Motor neuron (in vitro differentiated cells): Measurements from ENCODE around the gene BORCS6. TPM values are rescaled to one million over a fixed set of nuclear protein-coding genes. Genes with fewer than 3 reads are reported as not detected.
"Not testable (repeated sequence)": the region's sequence is repeated elsewhere in the genome, so short reads cannot be mapped to it uniquely, and the experiment has no call there.

ENCODE experiments used
- ATAC-seq, 8 experiments: fragments of 200-7000 bp; cut with Tn5 transposase; replicated peaks in 6 of 8; 2 replicates each; pipeline ENCODE4 v1.8.0; 2021; ENCODE audit warnings: mild to moderate bottlenecking in 8 of 8, moderate library complexity in 8 of 8
- H3K27ac ChIP-seq, 2 donors: fragments of 250-450 bp; sonication (Bioruptor Pico); 2 replicates each; pipeline ENCODE4 v1.9.0; 2021; ENCODE audit warnings: antibody characterized with exemption in 2 of 2, mild to moderate bottlenecking in 2 of 2, moderate library complexity in 1 of 2
- H3K4me1 ChIP-seq, 2 donors: fragments of 250-450 bp; sonication (Bioruptor Pico); replicated peaks in 1 of 2; 2 replicates each; pipeline ENCODE4 v1.6.1; 2021; ENCODE audit warnings: antibody characterized with exemption in 2 of 2, mild to moderate bottlenecking in 2 of 2, moderate library complexity in 1 of 2
- H3K4me3 ChIP-seq, 5 donors: fragments of 250-450 bp; sonication (Bioruptor Pico); 2 replicates each; pipeline ENCODE4 v1.9.0; 2021; ENCODE audit warnings: antibody characterized with exemption in 5 of 5, mild to moderate bottlenecking in 5 of 5, moderate library complexity in 4 of 5
- WGBS, 10 experiments: fragments of 450-650 bp; shearing (Covaris generic); methylation state at CpG; one replicate each; pipeline ENCODE4 v1.0.0; 2022; 5-methylcytosine and 5-hydroxymethylcytosine counted together
- in situ Hi-C, 9 experiments: fragments of 400-800 bp; cut with MboI; loops; one replicate each; pipeline ENCODE4 v1.15.0; 2021; ENCODE audit warnings: low sequenced_read_pairs in 9 of 9, low pct_unique_long_range_greater_than_20kb in 2 of 9; ENCODE audit not compliant: unreplicated experiment in 9 of 9
- total RNA-seq, 8 experiments: library from RNA; unstranded; fragments of 300-600 nt; gene quantifications; 2 replicates each; pipeline versions ENCODE4 v1.2.3 to v1.2.4, GENCODE V29; 2022

Gene BORCS6
- total RNA-seq, 8 experiments from 2014 or later = 3.5 to 11.1 (median 5.6) TPM

GRCh38 chr17:8222630-8223355, 32.8 kb upstream of the BORCS6 start:
- WGBS, 10 experiments = 0 to 3% (median 0%) methylated on average over 1 to 32 of the region's 49 CpGs; no CpG with 5 or more reads in 5 of the 10 experiments
- ATAC-seq = peak; percentile 24 to 62 (median 52)
- Histone ChIP-seq H3K27ac (peak overlapping the region; percentile 86 to 97), H3K4me1 (peaks cover 12% of the 10 kb centered on the region in 2 donors), H3K4me3 (peak overlapping the region; percentile 48 to 82 (median 63))
- in situ Hi-C loops = no loop called here

- in situ Hi-C loops = no loop called here
- peak overlapping the region; percentile 48 to 82 (median 63) for H3K4me3 ChIP-seq
- H3K27ac ChIP-seq = peak overlapping the region; percentile 86 to 97
- peaks cover 8% of the 10 kb centered on the region in 2 donors for H3K4me1 ChIP-seq
- WGBS, 10 experiments = 0 to 5% (median 0%) methylated on average over 1 to 5 of the region's 9 CpGs; no CpG with 5 or more reads in 3 of the 10 experiments
- no peak for ATAC-seq
These were observed 32.3 kb upstream of the BORCS6 start for GRCh38 chr17:8222380-8222629.

GRCh38 chr17:8221663-8222379, 31.8 kb upstream of the BORCS6 start:
- Histone ChIP-seq H3K4me1 (peaks cover 5% of the 10 kb centered on the region in 2 donors), H3K27ac (peak overlapping the region; percentile 96 to 97), H3K4me3 (peak overlapping the region; percentile 48 to 82 (median 63))
- WGBS, 10 experiments = 0 to 4% (median 0%) methylated on average over 1 to 26 of the region's 40 CpGs
- in situ Hi-C loops = no loop called here
- ATAC-seq = peak; percentile 11 to 61 (median 50)

- peak; percentile 19 to 64 (median 56) for ATAC-seq
- WGBS, 10 experiments = 0 to 11% (median 1%) methylated on average over 3 to 35 of the region's 45 CpGs
- in situ Hi-C loops = no loop called here
- H3K27ac ChIP-seq = peak overlapping the region; percentile 96 to 97
- H3K4me1 ChIP-seq = peaks cover 5% of the 10 kb centered on the region in 2 donors
- peak overlapping the region; percentile 48 to 82 (median 63) for H3K4me3 ChIP-seq
These were observed 31.0 kb upstream of the BORCS6 start for GRCh38 chr17:8220783-8221662.

- ATAC-seq, H3K4me3 ChIP-seq, in situ Hi-C loops: not testable (repeated sequence)
These were observed 24.0 kb upstream of the BORCS6 start for GRCh38 chr17:8214000-8214399.

GRCh38 chr17:8212312-8213180, 22.6 kb upstream of the BORCS6 start:
- WGBS, 10 experiments = 67 to 95% (median 82%) methylated on average over 1 to 12 of the region's 14 CpGs; no CpG with 5 or more reads in 2 of the 10 experiments
- ATAC-seq = no peak
- H3K4me1 ChIP-seq = no peaks in the 10 kb centered on the region
- no peak overlapping the region for H3K27ac ChIP-seq
- no peak overlapping the region for H3K4me3 ChIP-seq
- in situ Hi-C loops = no loop called here

More at GRCh38 chr17:8214000-8214399, 24.0 kb upstream of the BORCS6 start:
- H3K4me1 ChIP-seq, H3K27ac ChIP-seq: not testable (repeated sequence)
- whole genome bisulfite sequencing, 10 experiments = 40 to 72% (median 70%) methylated on average over 1 to 3 of the region's 15 CpGs; no CpG with 5 or more reads in 7 of the 10 experiments

GRCh38 chr17:8210761-8211458, 20.9 kb upstream of the BORCS6 start:
- ATAC-seq = peak; percentile 34 to 63 (median 46)
- in situ Hi-C loops = no loop called here
- H3K4me1 ChIP-seq = no peaks in the 10 kb centered on the region
- peak overlapping the region; percentile 30 to 51 (median 39) for H3K4me3 ChIP-seq
- 7 to 69% (median 31%) methylated on average over 3 to 18 of the region's 22 CpGs for WGBS, 10 experiments
- peak overlapping the region in 1 of 2 donors; percentile 8 for H3K27ac ChIP-seq

GRCh38 chr17:8209907-8210760, 20.2 kb upstream of the BORCS6 start, which contains the start of gene AURKB:
TSS of gene AURKB (minus strand) at chr17:8210575. CDS start at chr17:8210224, 351 bp downstream.
- in situ Hi-C loops = no loop called here
- 0 to 6% (median 0%) methylated on average over 2 to 23 of the region's 46 CpGs for WGBS, 10 experiments
- peak; percentile 98 to 100 (median 99) for ATAC-seq
- no peaks in the 10 kb centered on the region for H3K4me1 ChIP-seq
- H3K4me3 ChIP-seq = peak within 1 kb of the TSS; percentile 30 to 51 (median 39)
- peak within 1 kb of the TSS in 1 of 2 donors; percentile 58 for H3K27ac ChIP-seq

- in situ Hi-C loops = no loop called here
- Histone ChIP-seq H3K4me1 (no peaks in the 10 kb centered on the region), H3K4me3 (no peak overlapping the region), H3K27ac (no peak overlapping the region)
- no peak for ATAC-seq
- WGBS, 10 experiments = 93 to 100% (median 94%) methylated on average over 3 to 8 of the region's 12 CpGs; no CpG with 5 or more reads in 7 of the 10 experiments
These were observed 16.6 kb upstream of the BORCS6 start for GRCh38 chr17:8206536-8206935.

GRCh38 chr17:8204761-8205555, 15.0 kb upstream of the BORCS6 start:
- Histone ChIP-seq H3K4me1 (no peaks in the 10 kb centered on the region), H3K4me3 (no peak overlapping the region), H3K27ac (no peak overlapping the region)
- in situ Hi-C loops = no loop called here
- WGBS, 10 experiments = 90 to 100% (median 100%) methylated on average over 1 to 3 of the region's 19 CpGs; no CpG with 5 or more reads in 7 of the 10 experiments
- ATAC-seq = no peak
